NCI-H526 (cell line): Measurements from ENCODE around the gene SSR3.
"Not testable (repeated sequence)": the region's sequence is repeated elsewhere in the genome, so short reads cannot be mapped to it uniquely, and the experiment has no call there.

Experiments
- DNase-seq, 2 experiments: peaks; one replicate each; lab custom pipeline; 2025; lab: John Stamatoyannopoulos, UW

SSR3 gene

DNA sequence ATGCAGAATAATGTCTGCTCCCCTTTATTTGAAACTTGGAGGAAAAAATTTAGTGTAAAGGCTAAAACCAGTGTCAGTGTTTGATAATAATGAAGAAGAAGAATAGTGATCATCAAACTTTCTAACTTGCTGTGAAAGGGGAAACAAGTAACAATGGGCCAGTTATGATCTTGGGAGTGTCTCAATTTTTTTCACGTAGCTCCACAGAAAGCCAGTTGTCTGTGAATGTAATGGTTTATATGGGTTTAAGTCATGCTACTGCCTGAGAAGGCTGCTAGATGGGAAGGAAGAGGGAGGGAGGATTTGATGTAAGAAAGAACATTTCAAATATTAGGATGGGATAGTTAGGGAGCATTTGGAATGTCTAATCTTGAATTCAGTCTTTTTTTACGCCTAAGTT, 21.1 kb upstream of the SSR3 start:
- DNase-seq, result no peak

DNA sequence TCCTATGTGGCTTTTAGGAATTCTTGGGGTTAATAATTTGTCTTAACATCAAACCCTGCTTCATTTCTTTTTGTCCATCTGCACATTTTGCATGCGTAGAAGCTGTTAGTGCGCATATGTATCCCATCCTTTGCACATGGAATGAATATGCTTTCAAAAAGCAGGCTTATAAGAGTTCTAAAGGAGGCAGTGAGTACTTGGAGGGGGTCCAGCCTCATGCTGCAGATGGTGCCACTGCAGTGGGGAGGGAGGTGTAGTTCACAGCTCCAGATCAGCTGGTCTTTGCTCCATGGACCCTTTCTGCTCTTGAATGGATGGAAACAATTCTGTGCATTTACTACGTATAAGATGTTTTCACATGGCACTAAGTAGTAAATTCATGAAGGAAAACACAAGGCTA, 20.7 kb upstream of the SSR3 start:
- no peak for DNase-seq

DNA sequence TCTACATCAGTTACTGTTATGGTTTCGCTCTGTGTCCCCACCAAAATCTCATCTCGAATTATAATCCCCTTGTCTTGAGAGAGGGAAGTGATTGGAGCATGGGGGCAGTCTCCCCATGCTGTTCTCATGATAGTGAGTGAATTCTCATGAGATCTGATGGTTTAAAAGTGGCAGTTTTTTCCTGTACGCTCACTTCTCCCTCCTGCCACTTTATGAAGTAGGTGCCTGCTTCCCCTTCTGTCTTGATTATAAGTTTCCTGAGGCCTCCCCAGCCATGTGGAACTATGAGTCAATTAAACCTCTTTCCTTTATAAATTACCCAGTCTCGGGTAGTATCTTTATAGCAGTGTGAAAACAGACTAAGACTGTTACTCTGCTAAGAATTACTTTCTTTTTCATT, 15.0 kb upstream of the SSR3 start:
- DNase-seq, result not testable (repeated sequence)

DNA sequence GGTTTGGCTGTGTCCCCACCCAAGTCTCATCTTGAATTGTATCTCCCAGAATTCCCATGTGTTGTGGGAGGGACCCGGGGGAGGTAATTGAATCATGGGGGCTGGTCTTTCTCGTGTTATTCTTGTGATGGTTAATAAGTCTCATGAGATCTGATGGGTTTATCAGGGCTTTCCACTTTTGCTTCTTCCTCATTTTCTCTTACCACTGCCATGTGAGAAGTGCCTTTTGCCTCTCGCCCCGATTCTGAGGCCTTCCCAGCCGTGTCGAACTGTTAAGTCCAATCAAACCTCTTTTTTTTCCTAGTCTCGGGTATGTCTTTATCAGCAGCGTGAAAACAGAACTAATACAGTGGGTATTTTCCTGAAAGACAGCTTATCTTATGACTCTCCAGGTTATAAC, 14.1 kb upstream of the SSR3 start:
- DNase-seq, result not testable (repeated sequence)

DNA sequence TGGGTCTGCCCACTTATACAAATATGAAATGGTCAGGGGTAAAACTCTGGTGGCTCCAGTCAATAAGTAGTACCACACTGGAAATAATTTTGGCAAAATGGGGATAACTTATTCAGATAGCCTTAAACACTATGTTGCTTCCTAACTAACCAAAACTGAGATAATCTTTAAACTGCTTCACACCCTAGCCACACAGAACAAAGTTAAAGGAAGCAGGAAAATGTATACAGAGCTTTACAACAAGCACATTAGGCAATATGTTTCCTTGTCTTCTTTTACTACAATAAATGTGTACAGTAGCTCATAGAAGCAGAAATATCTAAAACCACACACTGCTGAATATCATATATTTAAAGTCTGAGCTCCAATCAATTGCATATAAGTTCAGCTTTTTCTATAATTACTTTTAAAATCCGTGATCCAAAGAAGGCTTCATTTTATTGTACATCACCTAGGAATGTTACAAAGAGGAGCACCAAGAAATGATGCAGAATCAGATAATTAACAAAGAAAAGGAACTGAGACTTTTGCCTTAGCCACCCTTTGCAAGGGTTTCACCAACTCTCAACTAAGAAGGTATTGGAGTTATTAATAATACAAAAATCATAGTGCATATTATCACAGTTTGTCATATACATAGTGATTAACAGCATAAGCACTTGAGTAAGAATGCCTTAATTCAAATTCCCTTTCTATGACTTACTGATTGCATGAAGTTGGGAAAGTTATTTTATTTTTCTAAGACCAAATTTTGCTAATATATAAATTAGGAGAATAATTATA, 9.2 kb upstream of the SSR3 start:
- DNase-seq, result no peak

DNA sequence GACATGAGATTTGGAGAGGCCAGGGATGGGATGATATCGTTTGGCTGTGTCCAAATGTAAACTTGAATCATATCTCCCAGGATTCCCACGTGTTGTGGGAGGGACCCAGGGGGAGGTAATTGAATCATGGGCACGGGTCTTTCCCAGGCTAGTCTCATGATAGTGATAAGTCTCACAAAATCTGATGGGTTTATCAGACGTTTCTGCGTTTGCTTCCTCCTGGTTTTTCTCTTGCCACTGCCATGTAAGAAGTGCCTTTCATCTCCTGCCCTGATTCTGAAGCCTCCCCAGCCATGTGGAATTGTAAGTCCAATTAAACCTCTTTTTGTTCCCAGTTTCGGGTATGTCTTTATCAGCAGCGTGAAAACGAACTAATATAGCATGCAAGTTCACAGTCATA, 7.6 kb upstream of the SSR3 start:
- DNase-seq, result not testable (repeated sequence)

DNA sequence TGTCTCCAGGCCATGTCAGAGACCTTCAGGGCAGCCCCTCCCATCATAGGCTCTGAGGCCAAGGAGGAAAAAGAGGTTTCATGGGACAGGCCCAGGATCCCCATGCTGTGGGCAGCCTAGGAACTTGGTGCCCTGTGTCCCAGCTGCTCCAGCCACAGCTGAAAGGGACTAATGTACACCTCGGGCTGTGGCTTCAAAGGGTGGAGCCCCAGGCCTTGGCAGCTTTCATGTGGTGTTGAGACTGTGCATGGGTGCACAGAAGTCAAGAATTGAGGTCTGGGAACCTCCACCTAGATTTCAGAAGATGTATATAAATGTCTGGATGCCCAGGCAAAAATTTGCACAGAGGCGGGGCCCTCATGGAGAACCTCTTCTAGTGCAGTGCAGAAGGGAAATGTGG, 6.6 kb upstream of the SSR3 start:
- no peak for DNase-seq

DNA sequence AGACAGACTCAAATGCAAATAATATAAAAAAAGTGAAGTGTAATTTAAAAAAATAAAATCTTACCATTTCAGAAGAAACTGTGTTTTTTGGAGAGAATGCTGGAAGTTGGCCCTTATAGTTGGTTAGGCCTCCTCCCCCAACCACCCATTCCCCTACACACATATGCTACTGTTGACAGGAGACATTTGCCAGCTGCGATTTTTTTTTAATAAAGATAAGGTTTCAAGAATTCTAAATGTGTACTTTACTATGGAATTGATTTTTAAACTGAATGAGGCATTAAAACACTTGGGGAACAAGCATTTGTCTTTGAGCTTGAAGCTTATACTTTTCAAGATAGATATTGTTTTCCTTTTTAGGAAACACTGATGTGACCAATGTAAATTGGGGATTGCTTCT, 4.4 kb upstream of the SSR3 start:
- DNase-seq, result no peak

DNA sequence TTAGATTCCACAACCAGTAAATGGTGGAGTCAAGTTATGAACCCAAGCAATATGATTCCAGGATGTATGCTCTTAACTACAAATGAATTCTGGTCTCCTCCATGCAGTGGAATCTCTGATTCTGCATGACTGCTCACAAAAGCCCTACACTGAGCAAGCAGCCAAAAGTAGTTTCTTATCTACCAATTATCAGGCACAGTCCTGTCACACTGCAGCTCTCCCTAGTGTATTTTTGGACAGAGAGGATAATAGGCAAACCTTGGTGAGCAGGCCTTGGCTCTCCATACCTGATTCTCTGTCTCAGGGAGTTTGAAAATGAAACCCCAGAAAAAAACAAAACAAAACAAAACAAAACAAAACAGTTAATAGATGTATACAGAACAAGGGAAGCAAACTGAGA, 3.5 kb upstream of the SSR3 start:
- no peak for DNase-seq

DNA sequence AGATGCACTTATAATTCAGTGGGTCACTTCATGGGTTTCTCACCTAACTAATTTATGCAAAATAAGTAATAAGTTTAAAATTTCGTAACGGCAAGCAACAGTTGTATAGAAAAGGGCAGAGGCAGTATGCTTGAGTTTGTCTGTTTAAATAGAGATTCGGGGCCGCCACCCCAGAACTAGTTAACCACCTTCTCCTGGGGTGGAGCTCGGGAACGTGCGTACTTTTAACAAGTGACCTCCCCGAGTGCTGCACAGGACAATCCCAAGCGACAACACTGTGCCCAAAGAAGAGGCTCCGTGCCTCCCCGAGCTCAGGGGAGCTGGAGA, 439 bp downstream of the SSR3 start:
- DNase-seq, result no peak

DNA sequence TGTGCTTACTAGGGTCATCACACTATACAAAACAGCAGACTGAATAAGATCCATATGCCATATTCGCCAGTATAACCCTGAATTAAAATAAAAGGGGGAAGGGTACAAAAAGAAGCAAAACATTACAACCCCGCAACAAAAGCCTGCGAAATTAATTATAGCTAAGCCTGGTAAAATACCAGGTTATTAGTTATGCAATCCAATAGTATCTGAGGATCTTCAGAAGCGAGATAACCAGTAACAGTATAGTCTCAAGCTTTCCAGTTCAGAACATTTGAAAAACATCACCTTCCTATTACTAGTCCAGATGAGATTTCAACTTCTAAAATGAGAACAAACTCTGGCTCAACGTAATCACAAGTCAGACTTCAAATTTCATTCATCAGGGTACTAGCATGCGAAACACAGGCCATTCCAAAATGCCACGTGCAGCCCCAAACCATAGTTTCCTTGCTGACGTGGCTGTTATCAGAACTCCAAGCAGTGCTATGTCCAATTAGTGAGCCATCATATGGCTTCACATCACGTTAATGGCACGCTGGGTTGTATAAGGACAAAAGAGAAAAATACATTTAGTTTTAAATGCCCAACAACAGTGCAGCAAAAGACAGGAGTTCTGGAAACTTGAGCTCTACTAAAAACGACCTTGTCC, 1.1 kb downstream of the SSR3 start:
- DNase-seq, result no peak

DNA sequence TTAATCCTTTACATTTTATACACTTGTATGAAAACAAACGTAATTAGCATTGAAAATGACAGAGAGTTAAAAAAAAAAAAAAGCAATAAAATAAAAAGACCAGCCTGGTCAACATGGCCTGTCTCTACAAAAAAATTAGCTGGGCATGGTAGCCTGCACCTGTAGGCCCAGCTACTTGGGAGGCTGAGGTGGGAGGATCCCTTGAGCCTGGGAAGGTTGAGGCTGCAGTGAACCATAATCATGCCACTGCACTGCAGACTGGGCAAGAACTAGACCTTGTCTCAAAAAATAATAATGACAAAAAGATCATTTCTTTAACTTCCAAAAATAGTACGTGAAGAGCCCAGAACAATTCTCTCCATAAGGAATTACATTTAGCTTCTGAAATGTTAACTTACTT, 1.9 kb downstream of the SSR3 start:
- DNase-seq, result no peak

DNA sequence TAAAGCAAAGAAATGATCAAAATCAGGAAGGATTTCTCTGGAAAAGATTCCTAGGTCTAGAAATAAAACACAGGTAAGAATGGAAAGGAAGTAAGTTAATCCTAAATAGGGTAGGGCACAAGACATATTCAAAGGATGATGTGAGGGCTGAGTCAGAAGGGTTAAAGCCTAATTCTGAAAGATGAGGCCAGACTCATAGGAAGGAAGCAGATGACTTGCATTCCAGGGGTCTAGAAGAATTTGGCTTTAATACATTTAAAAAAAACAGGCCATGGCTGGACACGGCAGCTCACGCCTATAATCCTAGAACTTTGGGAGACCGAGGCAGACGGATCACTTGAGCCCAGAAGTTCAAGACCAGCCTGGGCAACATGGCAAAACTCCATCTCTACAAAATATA, 3.2 kb downstream of the SSR3 start:
- no peak for DNase-seq

DNA sequence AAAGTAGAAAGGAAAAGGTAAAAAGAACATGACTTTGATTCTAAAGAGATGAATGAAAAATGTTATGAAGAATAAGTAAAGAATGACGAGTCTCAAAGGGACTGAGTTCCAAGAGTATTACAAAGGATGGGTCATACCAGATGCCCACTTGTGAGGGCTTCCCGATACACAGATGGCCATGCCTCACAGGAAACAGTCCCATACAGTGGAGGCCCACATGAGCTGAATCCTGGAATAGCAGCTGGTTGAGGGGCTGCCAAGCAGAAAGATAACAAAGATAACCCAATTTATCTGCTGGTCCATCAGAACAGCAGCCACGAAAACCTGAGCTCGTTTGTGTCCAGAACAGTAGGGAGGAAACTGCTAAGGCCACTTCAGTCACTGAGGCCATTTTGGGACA, 3.7 kb downstream of the SSR3 start:
- no peak for DNase-seq

DNA sequence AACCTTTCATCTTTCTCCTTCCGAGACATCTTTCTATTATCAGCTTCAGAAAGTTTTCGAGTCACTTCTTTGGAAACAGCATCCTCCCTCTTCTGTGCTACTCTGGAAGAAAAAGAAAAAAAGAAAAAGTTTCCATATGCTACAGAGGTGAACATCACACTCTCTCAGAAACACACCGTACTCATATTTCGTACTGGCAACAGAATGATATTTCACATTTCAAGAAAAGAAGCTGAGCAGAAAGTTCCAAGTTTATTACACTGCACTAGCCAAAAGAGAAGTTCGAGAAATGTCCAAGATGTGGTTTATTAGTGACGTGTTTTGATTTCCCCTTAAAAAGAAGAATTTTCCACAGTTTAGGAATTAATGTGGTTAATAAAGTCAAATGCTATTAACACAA, 6.0 kb downstream of the SSR3 start:
- no peak for DNase-seq

DNA sequence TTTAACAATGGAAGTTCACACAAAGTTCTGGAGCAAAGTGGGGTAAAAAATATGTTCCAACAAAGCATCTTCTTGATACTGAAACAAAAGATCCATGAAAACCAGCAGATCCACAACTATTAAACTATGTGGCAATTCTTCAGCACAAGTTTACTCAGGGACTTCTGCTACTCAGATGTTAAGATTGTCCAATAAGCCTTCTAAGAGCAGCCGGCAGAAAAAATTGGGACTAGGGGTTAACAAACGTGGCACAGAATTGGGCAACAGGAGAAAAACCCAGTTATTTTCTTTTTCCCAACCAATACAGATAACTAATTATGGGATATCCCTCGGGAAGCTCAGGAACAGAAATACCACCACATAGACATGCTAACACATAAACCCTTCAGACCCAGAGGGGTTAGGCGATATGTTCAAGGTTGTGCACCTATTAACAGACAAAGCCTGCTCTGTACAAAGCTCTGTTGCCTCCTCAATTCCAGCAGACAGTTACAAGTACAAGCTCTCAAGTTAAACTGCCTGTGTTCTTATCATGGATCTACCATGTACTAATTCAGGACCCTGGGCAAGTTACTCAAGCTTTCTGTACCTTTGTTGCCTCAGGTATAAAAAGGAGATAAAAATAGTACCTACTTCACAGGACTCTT, 6.8 kb downstream of the SSR3 start:
- no peak for DNase-seq

DNA sequence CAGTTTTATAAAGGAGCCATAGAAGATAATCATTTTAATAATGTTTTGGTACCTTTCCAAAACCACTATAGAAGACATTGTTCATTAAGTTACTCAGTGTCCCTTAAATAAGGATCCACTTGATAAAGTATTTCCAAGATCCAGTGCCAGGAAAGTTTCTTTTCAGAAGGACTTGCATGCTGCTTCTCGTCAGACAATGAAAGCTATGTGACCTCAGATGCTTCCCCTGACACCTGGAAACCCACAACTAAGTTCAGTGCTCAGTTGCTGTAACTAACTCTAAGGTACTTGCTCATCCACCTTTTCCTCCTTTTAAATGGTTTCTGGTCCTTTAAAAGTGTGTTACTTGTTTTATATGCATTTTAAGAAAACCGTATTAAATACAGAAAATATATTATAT, 7.3 kb downstream of the SSR3 start:
- no peak for DNase-seq

DNA sequence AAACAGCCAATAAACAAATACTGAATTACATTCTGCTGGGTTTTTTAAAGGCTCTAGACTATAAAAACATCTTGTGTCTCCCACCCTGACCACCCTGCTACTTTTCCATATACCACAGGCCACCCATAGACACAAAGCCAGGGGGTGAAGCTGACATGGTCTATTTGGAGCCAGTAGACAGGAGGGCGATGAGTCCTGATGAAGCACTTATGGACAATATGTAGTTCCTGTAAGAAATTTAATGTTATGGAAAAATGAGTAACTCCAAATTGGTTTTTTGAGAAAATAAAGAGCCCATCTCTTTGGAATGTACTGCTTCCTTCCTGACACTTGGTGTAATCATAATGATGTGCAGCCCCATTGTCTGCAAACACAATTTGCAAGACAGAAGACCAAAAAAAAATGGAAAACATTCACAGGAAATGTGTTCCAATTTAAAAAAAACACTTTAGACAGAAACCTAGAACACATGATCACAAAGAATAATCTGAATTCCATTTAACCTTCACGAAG, 11.8 kb downstream of the SSR3 start:
- DNase-seq, result no peak

DNA sequence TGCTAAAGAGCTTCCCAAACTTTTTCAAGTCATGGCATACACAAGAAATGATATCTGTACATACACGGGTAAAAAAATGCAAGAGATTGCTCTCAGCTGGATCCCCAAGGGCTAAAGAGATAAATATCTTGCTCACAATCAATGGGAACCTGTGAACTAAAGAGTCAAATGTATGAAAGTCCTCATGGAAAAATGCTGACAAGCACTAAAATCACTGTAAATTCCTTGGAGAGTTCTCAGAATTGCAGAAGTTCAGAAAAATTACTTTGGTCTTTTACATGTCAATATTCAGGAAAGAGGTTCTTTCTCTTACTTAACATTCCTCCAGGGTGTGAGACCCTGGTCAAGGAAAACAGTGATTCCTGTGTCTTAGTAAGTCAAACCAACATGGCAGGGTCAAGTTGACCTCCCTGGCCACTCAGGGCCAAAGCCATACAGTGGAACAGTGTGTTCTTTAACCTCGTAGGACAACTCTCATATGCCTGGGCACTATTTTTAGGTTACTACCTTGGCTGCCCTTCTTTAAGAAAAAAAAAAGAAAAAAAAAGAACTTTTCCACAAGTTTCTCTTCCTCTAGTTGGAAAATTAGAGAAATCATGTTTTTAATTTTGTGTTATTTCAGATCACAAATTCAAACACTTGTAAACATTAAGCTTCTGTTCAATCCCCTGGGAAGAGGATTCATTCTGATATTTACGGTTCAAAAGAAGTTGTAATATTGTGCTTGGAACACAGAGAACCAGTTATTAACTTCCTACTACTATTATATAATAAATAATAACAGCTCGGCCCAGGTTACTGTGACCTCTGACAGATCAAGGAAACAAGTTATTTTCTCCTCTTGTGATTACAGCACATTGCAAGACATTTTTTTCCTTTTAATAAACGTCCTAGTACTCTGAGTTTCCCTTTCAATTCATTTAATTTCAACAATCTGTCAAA, 12.5 kb downstream of the SSR3 start:
- no peak for DNase-seq

DNA sequence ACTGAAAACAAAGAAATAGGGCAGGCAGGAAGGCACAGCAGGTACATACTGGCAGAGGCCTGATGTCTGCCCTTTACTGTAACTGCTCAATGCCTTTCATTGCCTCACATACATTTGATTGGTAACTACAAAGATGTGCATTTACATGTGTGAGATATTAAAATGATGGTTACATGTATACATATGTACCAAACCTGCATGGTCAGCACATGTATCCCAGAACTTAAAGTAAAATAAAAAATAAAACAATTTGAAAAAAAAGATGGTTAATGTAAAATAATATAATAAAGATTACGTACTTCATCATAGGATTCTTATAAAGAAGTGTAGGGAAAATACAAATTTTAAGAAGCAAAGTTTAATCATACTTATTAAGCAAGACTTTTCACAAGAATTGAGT, 15.1 kb downstream of the SSR3 start:
- no peak for DNase-seq

DNA sequence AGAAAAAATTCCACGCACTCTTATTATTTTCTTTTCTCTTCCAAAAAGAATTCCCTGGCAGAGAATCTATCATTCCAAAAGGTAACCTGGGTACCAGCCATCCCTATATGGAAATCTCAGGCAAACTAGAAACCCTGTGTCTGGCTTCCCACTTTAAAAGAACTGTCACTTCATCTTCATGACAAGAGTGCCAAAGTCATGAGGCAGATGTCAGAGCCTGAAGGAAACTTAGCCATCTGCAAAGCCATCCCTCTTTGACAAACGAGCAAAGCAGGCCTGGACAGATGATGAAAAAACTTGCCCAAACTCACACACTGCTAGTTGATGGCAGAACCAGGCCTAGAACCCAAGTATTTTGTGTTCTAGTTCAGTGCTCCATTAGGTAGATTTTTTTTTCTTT, 15.9 kb downstream of the SSR3 start:
- no peak for DNase-seq
